Measurements from ENCODE around the gene TLR4.

Gene TLR4

DNA sequence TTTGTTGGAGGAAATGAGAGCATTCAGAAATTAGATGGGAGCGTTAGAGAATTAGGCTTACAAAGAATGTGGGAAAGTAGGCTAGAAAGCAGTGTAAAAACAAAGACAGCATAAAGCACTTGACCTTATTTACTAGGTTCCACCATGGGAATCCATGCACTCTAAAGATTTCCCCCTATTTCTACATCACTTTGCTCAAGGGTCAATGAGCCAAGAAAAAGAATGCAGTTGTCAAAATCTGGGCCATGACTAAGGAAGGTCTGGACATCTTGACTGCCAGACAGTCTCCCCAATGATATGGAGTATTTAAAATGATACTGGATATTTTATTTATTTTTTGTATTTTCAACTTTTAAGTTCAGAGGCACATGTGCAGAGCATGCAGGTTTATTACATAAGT lies 3.4 kb downstream of the TLR4 start:
- Histone ChIP-seq H3K4me1 (ENCODE audit: control insufficient read depth in 5 of 5, insufficient read depth in 5 of 5, low read length in 5 of 5) (peaks cover 7 to 65% (median 42%) of the 10 kb centered on the region in 5 donors), H3K9me3 (ENCODE audit: control insufficient read depth in 5 of 5, low read length in 5 of 5) (no peaks in the 10 kb centered on the region), H3K4me3 (ENCODE audit: low read depth in 1 of 5, low read length in 5 of 5) (peak overlapping the region; percentile 33 to 85 (median 75))

DNA sequence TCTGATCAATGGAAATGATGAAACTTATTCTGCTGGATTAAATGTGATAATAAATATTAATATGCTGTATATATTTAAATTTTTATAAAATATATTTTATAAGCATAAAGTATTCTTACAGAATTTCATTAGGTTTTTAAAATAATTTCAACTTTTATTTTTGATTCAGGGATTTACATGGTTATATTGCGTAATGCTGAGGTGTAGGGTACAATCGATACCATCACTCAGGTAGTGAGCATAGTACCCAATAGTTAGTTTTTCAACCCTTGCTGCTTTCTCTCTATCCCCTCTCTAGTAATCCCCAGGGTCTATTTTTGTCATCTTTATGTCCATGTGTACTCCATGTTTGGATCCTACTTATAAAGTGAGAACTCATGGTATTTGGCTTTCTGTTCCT lies 5.7 kb downstream of the TLR4 start:
- no peaks in the 10 kb centered on the region for H3K27me3 ChIP-seq (ENCODE audit: control insufficient read depth in 5 of 5, insufficient read depth in 4 of 5, low read length in 5 of 5)
- no peak overlapping the region for H3K27ac ChIP-seq (ENCODE audit: low read depth, low read length)
- H3K4me1 ChIP-seq (ENCODE audit: control insufficient read depth in 5 of 5, insufficient read depth in 5 of 5, low read length in 5 of 5): peaks cover 0 to 56% (median 38%) of the 10 kb centered on the region in 5 donors
- no peak overlapping the region for H3K9ac ChIP-seq (ENCODE audit: low read length in 5 of 5)
- H3K9me3 ChIP-seq (ENCODE audit: control insufficient read depth in 5 of 5, low read length in 5 of 5): no peaks in the 10 kb centered on the region
- peaks cover 35 to 57% (median 49%) of the 10 kb centered on the region in 5 donors for H3K36me3 ChIP-seq (ENCODE audit: control insufficient read depth in 5 of 5, insufficient read depth in 5 of 5, low read length in 5 of 5)
- no peak overlapping the region for H3K4me3 ChIP-seq (ENCODE audit: low read depth in 1 of 5, low read length in 5 of 5)

More for the DNA sequence above, 3.4 kb downstream of the TLR4 start:
- Histone ChIP-seq H3K36me3 (ENCODE audit: control insufficient read depth in 5 of 5, insufficient read depth in 5 of 5, low read length in 5 of 5) (peaks cover 14 to 36% (median 30%) of the 10 kb centered on the region in 5 donors), H3K27me3 (ENCODE audit: control insufficient read depth in 5 of 5, insufficient read depth in 4 of 5, low read length in 5 of 5) (no peaks in the 10 kb centered on the region), H3K9ac (ENCODE audit: low read length in 5 of 5) (no peak overlapping the region), H3K27ac (ENCODE audit: low read depth, low read length) (peak overlapping the region; percentile 5)

DNA sequence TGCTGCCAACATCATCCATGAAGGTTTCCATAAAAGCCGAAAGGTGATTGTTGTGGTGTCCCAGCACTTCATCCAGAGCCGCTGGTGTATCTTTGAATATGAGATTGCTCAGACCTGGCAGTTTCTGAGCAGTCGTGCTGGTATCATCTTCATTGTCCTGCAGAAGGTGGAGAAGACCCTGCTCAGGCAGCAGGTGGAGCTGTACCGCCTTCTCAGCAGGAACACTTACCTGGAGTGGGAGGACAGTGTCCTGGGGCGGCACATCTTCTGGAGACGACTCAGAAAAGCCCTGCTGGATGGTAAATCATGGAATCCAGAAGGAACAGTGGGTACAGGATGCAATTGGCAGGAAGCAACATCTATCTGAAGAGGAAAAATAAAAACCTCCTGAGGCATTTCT lies 10.1 kb downstream of the TLR4 start:
- peaks cover 0 to 61% (median 34%) of the 10 kb centered on the region in 5 donors for H3K4me1 ChIP-seq (ENCODE audit: control insufficient read depth in 5 of 5, insufficient read depth in 5 of 5, low read length in 5 of 5)
- H3K9me3 ChIP-seq (ENCODE audit: control insufficient read depth in 5 of 5, low read length in 5 of 5): no peaks in the 10 kb centered on the region
- H3K4me3 ChIP-seq (ENCODE audit: low read depth in 1 of 5, low read length in 5 of 5): no peak overlapping the region
- no peak overlapping the region for H3K27ac ChIP-seq (ENCODE audit: low read depth, low read length)
- H3K27me3 ChIP-seq (ENCODE audit: control insufficient read depth in 5 of 5, insufficient read depth in 4 of 5, low read length in 5 of 5): no peaks in the 10 kb centered on the region
- H3K36me3 ChIP-seq (ENCODE audit: control insufficient read depth in 5 of 5, insufficient read depth in 5 of 5, low read length in 5 of 5): peaks cover 32 to 50% (median 40%) of the 10 kb centered on the region in 5 donors
- no peak overlapping the region for H3K9ac ChIP-seq (ENCODE audit: low read length in 5 of 5)

DNA sequence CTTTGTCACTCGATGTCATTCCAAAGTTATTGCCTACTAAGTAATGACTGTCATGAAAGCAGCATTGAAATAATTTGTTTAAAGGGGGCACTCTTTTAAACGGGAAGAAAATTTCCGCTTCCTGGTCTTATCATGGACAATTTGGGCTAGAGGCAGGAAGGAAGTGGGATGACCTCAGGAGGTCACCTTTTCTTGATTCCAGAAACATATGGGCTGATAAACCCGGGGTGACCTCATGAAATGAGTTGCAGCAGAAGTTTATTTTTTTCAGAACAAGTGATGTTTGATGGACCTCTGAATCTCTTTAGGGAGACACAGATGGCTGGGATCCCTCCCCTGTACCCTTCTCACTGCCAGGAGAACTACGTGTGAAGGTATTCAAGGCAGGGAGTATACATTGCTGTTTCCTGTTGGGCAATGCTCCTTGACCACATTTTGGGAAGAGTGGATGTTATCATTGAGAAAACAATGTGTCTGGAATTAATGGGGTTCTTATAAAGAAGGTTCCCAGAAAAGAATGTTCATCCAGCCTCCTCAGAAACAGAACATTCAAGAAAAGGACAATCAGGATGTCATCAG lies 11.3 kb downstream of the TLR4 start:
- no peak overlapping the region for H3K9ac ChIP-seq (ENCODE audit: low read length in 5 of 5)
- H3K4me1 ChIP-seq (ENCODE audit: control insufficient read depth in 5 of 5, insufficient read depth in 5 of 5, low read length in 5 of 5): peaks cover 0 to 67% (median 45%) of the 10 kb centered on the region in 5 donors
- H3K9me3 ChIP-seq (ENCODE audit: control insufficient read depth in 5 of 5, low read length in 5 of 5): no peaks in the 10 kb centered on the region
- H3K36me3 ChIP-seq (ENCODE audit: control insufficient read depth in 5 of 5, insufficient read depth in 5 of 5, low read length in 5 of 5): peaks cover 30 to 45% (median 35%) of the 10 kb centered on the region in 5 donors
- peak overlapping the region; percentile 32 for H3K27ac ChIP-seq (ENCODE audit: low read depth, low read length)
- no peaks in the 10 kb centered on the region for H3K27me3 ChIP-seq (ENCODE audit: control insufficient read depth in 5 of 5, insufficient read depth in 4 of 5, low read length in 5 of 5)
- H3K4me3 ChIP-seq (ENCODE audit: low read depth in 1 of 5, low read length in 5 of 5): no peak overlapping the region

DNA sequence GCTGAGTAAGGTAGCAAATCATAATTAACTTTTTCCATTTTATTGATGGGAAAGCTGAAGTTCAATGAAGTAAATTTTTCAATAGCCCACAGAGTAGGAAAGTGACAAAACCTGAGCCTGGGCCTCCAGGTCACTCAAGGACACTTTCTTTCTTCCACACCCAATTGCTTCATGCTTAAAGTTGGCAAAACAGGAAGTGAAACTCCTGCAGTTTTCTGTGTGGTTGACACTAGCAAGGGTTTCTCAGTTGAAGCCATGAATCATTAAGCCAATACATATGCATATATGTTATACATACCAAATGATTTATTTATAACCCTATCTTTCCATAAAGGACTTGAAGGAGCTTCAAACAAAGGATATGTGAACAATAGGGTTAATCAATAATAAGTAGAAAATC lies 13.9 kb downstream of the TLR4 start:
- H3K27me3 ChIP-seq (ENCODE audit: control insufficient read depth in 5 of 5, insufficient read depth in 4 of 5, low read length in 5 of 5): no peaks in the 10 kb centered on the region
- H3K9me3 ChIP-seq (ENCODE audit: control insufficient read depth in 5 of 5, low read length in 5 of 5): no peaks in the 10 kb centered on the region
- no peak overlapping the region for H3K9ac ChIP-seq (ENCODE audit: low read length in 5 of 5)
- H3K4me1 ChIP-seq (ENCODE audit: control insufficient read depth in 5 of 5, insufficient read depth in 5 of 5, low read length in 5 of 5): peaks cover 0 to 80% (median 67%) of the 10 kb centered on the region in 5 donors
- peak overlapping the region; percentile 55 for H3K27ac ChIP-seq (ENCODE audit: low read depth, low read length)
- peaks cover 9 to 21% (median 16%) of the 10 kb centered on the region in 5 donors for H3K36me3 ChIP-seq (ENCODE audit: control insufficient read depth in 5 of 5, insufficient read depth in 5 of 5, low read length in 5 of 5)
- no peak overlapping the region for H3K4me3 ChIP-seq (ENCODE audit: low read depth in 1 of 5, low read length in 5 of 5)

DNA sequence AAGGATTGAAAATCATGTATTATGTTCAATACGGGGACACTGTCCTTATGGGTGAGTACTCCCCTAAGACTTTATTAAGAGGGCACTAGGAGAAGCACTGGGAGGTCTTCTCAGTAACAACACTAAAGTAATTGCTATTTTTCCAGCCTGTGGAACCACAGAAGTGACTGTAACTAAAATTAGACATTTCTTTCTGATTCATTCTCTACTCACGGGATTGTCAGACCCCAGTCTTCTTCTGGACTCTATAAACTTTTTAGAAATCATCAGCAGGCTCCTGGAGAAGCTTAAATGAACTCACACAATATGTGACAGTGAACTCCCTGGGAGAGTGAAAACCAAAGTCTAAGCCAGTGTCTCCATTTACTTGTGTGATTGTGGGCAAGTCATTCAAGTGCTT lies 14.5 kb downstream of the TLR4 start:
- Histone ChIP-seq H3K27me3 (ENCODE audit: control insufficient read depth in 5 of 5, insufficient read depth in 4 of 5, low read length in 5 of 5) (no peaks in the 10 kb centered on the region), H3K27ac (ENCODE audit: low read depth, low read length) (peak overlapping the region; percentile 55), H3K36me3 (ENCODE audit: control insufficient read depth in 5 of 5, insufficient read depth in 5 of 5, low read length in 5 of 5) (peaks cover 3 to 15% (median 9%) of the 10 kb centered on the region in 5 donors), H3K9me3 (ENCODE audit: control insufficient read depth in 5 of 5, low read length in 5 of 5) (no peaks in the 10 kb centered on the region), H3K9ac (ENCODE audit: low read length in 5 of 5) (no peak overlapping the region), H3K4me3 (ENCODE audit: low read depth in 1 of 5, low read length in 5 of 5) (no peak overlapping the region), H3K4me1 (ENCODE audit: control insufficient read depth in 5 of 5, insufficient read depth in 5 of 5, low read length in 5 of 5) (peaks cover 0 to 81% (median 67%) of the 10 kb centered on the region in 5 donors)

DNA sequence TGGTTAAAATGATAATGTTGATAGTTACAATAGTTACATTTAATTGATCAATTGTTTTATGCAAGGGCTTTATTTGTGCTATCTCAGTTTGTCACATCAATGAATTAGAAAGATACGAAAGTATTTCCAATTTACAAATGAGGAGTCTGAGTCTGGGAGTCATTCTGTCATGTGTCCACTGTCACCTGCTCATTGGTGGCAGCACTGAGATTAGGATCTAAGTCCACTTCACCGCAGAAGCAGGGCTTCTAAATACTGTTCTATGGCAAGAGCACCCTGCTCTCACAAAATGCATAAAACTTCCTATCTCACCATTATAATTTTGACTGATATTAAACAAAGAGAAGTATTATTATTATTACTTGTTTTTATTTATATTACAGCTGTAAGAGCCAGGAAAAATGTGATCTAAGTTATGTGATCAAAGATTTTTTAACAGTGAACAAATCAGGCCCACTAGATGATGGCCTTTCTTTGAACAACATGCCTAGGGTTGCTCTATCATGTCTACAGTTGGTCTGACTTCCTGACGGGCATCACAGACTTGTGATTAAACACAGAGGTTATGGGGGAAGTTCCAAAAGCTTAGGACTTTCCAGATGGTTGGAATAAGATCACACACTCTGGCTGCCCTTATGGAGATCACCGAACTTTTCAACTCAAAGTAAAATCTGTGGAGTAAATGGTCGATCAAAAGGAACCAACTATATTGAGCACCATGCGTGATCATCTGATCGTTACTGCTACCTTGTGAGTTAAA lies 15.1 kb downstream of the TLR4 start:
- Histone ChIP-seq H3K27me3 (ENCODE audit: control insufficient read depth in 5 of 5, insufficient read depth in 4 of 5, low read length in 5 of 5) (no peaks in the 10 kb centered on the region), H3K4me1 (ENCODE audit: control insufficient read depth in 5 of 5, insufficient read depth in 5 of 5, low read length in 5 of 5) (peaks cover 0 to 79% (median 68%) of the 10 kb centered on the region in 5 donors), H3K9me3 (ENCODE audit: control insufficient read depth in 5 of 5, low read length in 5 of 5) (no peaks in the 10 kb centered on the region), H3K36me3 (ENCODE audit: control insufficient read depth in 5 of 5, insufficient read depth in 5 of 5, low read length in 5 of 5) (peaks cover 0 to 9% (median 4%) of the 10 kb centered on the region in 5 donors), H3K9ac (ENCODE audit: low read length in 5 of 5) (no peak overlapping the region), H3K27ac (ENCODE audit: low read depth, low read length) (peak overlapping the region; percentile 60), H3K4me3 (ENCODE audit: low read depth in 1 of 5, low read length in 5 of 5) (no peak overlapping the region)

DNA sequence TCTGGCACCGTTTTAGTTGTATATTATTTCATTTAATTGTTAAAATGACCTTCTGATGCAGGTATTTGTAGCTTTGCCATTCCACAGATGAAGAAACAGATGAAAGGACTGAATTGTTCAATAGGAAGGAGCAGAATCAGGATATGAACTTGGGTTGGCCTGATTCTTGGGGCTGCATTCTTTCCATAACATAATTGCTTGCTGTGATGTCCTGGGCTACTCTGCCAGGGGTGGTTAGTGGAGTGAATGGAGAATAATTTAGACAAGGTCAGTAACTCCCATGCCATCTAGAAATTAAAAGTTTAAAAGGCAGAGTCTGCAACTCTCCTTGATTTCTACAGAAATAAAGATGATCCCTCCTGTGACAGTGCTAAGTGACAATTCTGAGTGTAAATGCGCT lies 15.9 kb downstream of the TLR4 start:
- Histone ChIP-seq H3K4me1 (ENCODE audit: control insufficient read depth in 5 of 5, insufficient read depth in 5 of 5, low read length in 5 of 5) (peaks cover 0 to 78% (median 69%) of the 10 kb centered on the region in 5 donors), H3K27ac (ENCODE audit: low read depth, low read length) (peak overlapping the region; percentile 60)

DNA sequence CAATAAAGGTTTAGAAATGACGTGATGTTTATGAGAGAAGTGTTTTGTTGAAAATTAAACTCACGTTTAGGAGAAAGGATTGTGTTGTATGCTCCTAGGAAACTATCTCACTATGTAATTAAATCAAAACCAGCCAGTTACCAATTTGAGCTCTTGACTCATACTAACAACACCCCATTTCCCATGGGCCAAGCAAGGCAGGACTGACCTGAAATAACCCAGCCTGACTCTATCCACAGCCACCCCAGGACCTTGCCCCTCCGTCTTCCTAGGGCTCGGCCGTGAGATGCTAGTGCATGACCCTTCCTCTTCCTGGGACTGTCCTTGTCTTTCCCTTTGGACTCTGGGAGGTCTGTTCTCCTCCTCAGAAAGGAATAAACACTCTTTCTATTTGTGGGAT lies 16.4 kb downstream of the TLR4 start:
- H3K9me3 ChIP-seq (ENCODE audit: control insufficient read depth in 5 of 5, low read length in 5 of 5): no peaks in the 10 kb centered on the region
- H3K4me3 ChIP-seq (ENCODE audit: low read depth in 1 of 5, low read length in 5 of 5): no peak overlapping the region
- H3K36me3 ChIP-seq (ENCODE audit: control insufficient read depth in 5 of 5, insufficient read depth in 5 of 5, low read length in 5 of 5): peaks cover 0 to 2% (median 0%) of the 10 kb centered on the region in 5 donors
- H3K9ac ChIP-seq (ENCODE audit: low read length in 5 of 5): no peak overlapping the region
- H3K27me3 ChIP-seq (ENCODE audit: control insufficient read depth in 5 of 5, insufficient read depth in 4 of 5, low read length in 5 of 5): no peaks in the 10 kb centered on the region
- H3K27ac ChIP-seq (ENCODE audit: low read depth, low read length): peak overlapping the region; percentile 60
- H3K4me1 ChIP-seq (ENCODE audit: control insufficient read depth in 5 of 5, insufficient read depth in 5 of 5, low read length in 5 of 5): peaks cover 0 to 78% (median 70%) of the 10 kb centered on the region in 5 donors

More for the DNA sequence above, 15.9 kb downstream of the TLR4 start:
- Histone ChIP-seq H3K36me3 (ENCODE audit: control insufficient read depth in 5 of 5, insufficient read depth in 5 of 5, low read length in 5 of 5) (peaks cover 0 to 4% (median 0%) of the 10 kb centered on the region in 5 donors), H3K27me3 (ENCODE audit: control insufficient read depth in 5 of 5, insufficient read depth in 4 of 5, low read length in 5 of 5) (no peaks in the 10 kb centered on the region), H3K4me3 (ENCODE audit: low read depth in 1 of 5, low read length in 5 of 5) (no peak overlapping the region), H3K9me3 (ENCODE audit: control insufficient read depth in 5 of 5, low read length in 5 of 5) (no peaks in the 10 kb centered on the region), H3K9ac (ENCODE audit: low read length in 5 of 5) (no peak overlapping the region)

DNA sequence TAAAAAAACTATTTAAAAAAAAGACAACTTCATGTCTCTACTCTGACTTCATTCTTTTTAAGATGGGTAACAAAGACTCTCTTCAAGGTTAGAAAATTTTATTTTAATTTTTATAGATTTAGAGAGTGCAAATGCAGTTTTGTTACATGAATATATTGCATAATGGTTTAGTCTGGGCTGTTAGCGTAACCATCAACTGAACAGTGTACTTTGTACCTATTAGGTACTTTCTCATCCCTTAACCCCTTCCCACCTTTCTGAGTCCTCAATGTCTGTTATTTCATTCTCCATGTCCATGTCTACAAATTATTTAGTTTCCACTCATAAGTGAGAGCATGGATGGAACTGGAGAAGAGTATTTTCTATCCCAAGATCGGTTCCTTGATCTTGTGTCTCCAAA lies 16.8 kb downstream of the TLR4 start:
- no peaks in the 10 kb centered on the region for H3K9me3 ChIP-seq (ENCODE audit: control insufficient read depth in 5 of 5, low read length in 5 of 5)
- H3K4me1 ChIP-seq (ENCODE audit: control insufficient read depth in 5 of 5, insufficient read depth in 5 of 5, low read length in 5 of 5): peaks cover 0 to 78% (median 73%) of the 10 kb centered on the region in 5 donors
- no peaks in the 10 kb centered on the region for H3K27me3 ChIP-seq (ENCODE audit: control insufficient read depth in 5 of 5, insufficient read depth in 4 of 5, low read length in 5 of 5)
- no peaks in the 10 kb centered on the region for H3K36me3 ChIP-seq (ENCODE audit: control insufficient read depth in 5 of 5, insufficient read depth in 5 of 5, low read length in 5 of 5)
- no peak overlapping the region for H3K9ac ChIP-seq (ENCODE audit: low read length in 5 of 5)
- no peak overlapping the region for H3K27ac ChIP-seq (ENCODE audit: low read depth, low read length)
- no peak overlapping the region for H3K4me3 ChIP-seq (ENCODE audit: low read depth in 1 of 5, low read length in 5 of 5)
